ENCODE measurements around the gene ABCB8.

GRCh38 chr7:151008143-151008510 lies 20.1 kb upstream of the ABCB8 start:
- no peak for TF ChIP-seq CTCF (IDR thresholded peaks at IDR 0.05; ENCODE audit: low read depth, low read length, missing input control)
- TF ChIP-seq MAX (IDR thresholded peaks at IDR 0.05) = peak; percentile 46
- TF ChIP-seq ATF3 (IDR thresholded peaks at IDR 0.05) = no peak
- no peak for TF ChIP-seq EGR1 (IDR thresholded peaks at IDR 0.05; ENCODE audit: low read depth in 2 of 2)
- no peak for TF ChIP-seq SP1 (IDR thresholded peaks at IDR 0.05)
- no peak for TF ChIP-seq RAD21 (IDR thresholded peaks at IDR 0.05)
- no peak for TF ChIP-seq JUND (IDR thresholded peaks at IDR 0.05)

Measured in liver (tissue), 3 donors.